ENCODE data around the gene ARHGEF37. TPM values are rescaled to one million over a fixed set of nuclear protein-coding genes. Genes with fewer than 3 reads are reported as not detected.

ARHGEF37 gene
- total and polyA plus RNA-seq, 2 of the 8 experiments (the other 6 are each of a cell fraction or from before 2014, with no cell fraction given), result 0.21 to 0.48 TPM

- H3K79me1 ChIP-seq (ENCODE audit: low read depth, low read length), result no peaks in the 10 kb centered on the region
- H2AFZ ChIP-seq (ENCODE audit: low read length), result no peak overlapping the region
- no peak overlapping the region for H2BK20ac ChIP-seq (ENCODE audit: low read length)
- ChIA-PET POLR2A (ENCODE audit: partially characterized antibody) (no interaction called here), CTCF (ENCODE audit: partially characterized antibody) (interaction anchor here (0.7 to 2.1 kb wide), 12 partner anchors 11 to 307 kb away, joined by 3 to 7 read pairs (median 5); no protein-coding TSS in a partner anchor)
- peaks cover 11% of the 10 kb centered on the region; the same call in 1 of the 2 replicates for H3K23me2 ChIP-seq (ENCODE audit: low read depth, low read length)
- no peak overlapping the region for H3K14ac ChIP-seq (ENCODE audit: insufficient read length)
- no peak overlapping the region for H3K4ac ChIP-seq (replicated peaks; ENCODE audit: insufficient read length, low read depth, low read length)
- no peaks in the 10 kb centered on the region for H3K36me3 ChIP-seq (ENCODE audit: control insufficient read depth in 2 of 4, insufficient read depth in 4 of 4, low read length in 3 of 4)
- no peaks in the 10 kb centered on the region; a peak in 1 of 7 replicates for H3K4me1 ChIP-seq (replicated peaks in 1 of 4; ENCODE audit: control insufficient read depth in 3 of 4, insufficient read depth in 4 of 4, low read length in 3 of 4)
- H4K20me1 ChIP-seq (replicated peaks in 1 of 2; ENCODE audit: control insufficient read depth in 1 of 2, insufficient read depth in 2 of 2, low read length in 2 of 2), result peaks cover 0 to 2% of the 10 kb centered on the region in 2 experiments
- H2BK12ac ChIP-seq (ENCODE audit: low read depth, low read length), result no peak overlapping the region
- no peak overlapping the region; the same call in 1 of the 2 replicates for H2BK15ac ChIP-seq (ENCODE audit: low read length)
- H3K56ac ChIP-seq (replicated peaks; ENCODE audit: insufficient read length, low read depth, low read length), result no peak overlapping the region
- H2AK5ac ChIP-seq (ENCODE audit: low read depth, low read length), result no peak overlapping the region
- no peaks in the 10 kb centered on the region for H3K9me3 ChIP-seq (ENCODE audit: insufficient read depth in 2 of 2, low read depth in 1 of 2, low read length in 1 of 2)
- H3K27me3 ChIP-seq (replicated peaks in 1 of 4; ENCODE audit: control insufficient read depth in 3 of 4, extremely low read depth in 1 of 4, insufficient read depth in 3 of 4, low read length in 3 of 4), result no peaks in the 10 kb centered on the region; a peak in 1 of 7 replicates
- no peak overlapping the region for H3K18ac ChIP-seq (ENCODE audit: extremely low read depth, low read length)
- TF ChIP-seq EZH2 (IDR thresholded peaks at IDR 0.05; ENCODE audit: low read depth, low read length, severe bottlenecking), result no peak
- no peak for TF ChIP-seq SUZ12 (IDR thresholded peaks at IDR 0.05; ENCODE audit: low read length)
- no peak for TF ChIP-seq MAX (IDR thresholded peaks at IDR 0.05)
- no peak for TF ChIP-seq RFX5 (IDR thresholded peaks at IDR 0.05; ENCODE audit: borderline replicate concordance, low read depth, low read length)
- no peak for TF ChIP-seq CEBPB (IDR thresholded peaks at IDR 0.05; ENCODE audit: low read depth, low read length)
- no peak overlapping the region for H2BK5ac ChIP-seq (ENCODE audit: low read depth, low read length)
- no peak overlapping the region for H4K5ac ChIP-seq (ENCODE audit: insufficient read length, low read depth, low read length)
- H4K91ac ChIP-seq (replicated peaks; ENCODE audit: insufficient read length, low read length), result no peak overlapping the region
- no peak overlapping the region for H3K23ac ChIP-seq (ENCODE audit: insufficient read length)
- H3K79me2 ChIP-seq (ENCODE audit: control insufficient read depth in 1 of 2, insufficient read depth in 2 of 2, low read length in 2 of 2), result no peaks in the 10 kb centered on the region
- no peak overlapping the region for H2BK120ac ChIP-seq (replicated peaks; ENCODE audit: low read depth, low read length)
- H3K4me2 ChIP-seq (ENCODE audit: insufficient read depth in 1 of 2, low read depth in 2 of 2, low read length in 2 of 2), result no peak overlapping the region
- H3K4me3 ChIP-seq (ENCODE audit: extremely low read depth in 1 of 4, insufficient read depth in 2 of 4, low read depth in 3 of 4, low read length in 4 of 4), result no peak overlapping the region
- no peak overlapping the region for H3K9ac ChIP-seq (replicated peaks in 1 of 4; ENCODE audit: extremely low read depth in 1 of 4, low read depth in 3 of 4, low read length in 3 of 4)
- no peak overlapping the region for H3K27ac ChIP-seq (ENCODE audit: low read depth, low read length)
- H4K8ac ChIP-seq (ENCODE audit: extremely low read depth, insufficient read depth, low read length), result no peak overlapping the region
- DNase-seq (ENCODE audit: low read depth in 1 of 2, low spot score in 2 of 2), result no peak
- WGBS, 2 experiments (ENCODE audit: extremely low coverage in 1 of 2, insufficient coverage in 1 of 2, insufficient read length in 1 of 2, insufficient replicate concordance in 2 of 2, low coverage in 1 of 2, low lambda C conversion rate in 2 of 2, missing lambda C conversion rate in 1 of 2), result 85% methylated on average over 1 of the region's 1 CpG; no CpG with 5 or more reads in 1 of the 2 experiments
- FAIRE-seq, result no peak
Measured at GRCh38 chr5:149651686-149652085, 70.4 kb downstream of the ARHGEF37 start.
